K562 (cell line): ENCODE data around the gene B3GALT4. TPM values are rescaled to one million over a fixed set of nuclear protein-coding genes. Genes with fewer than 3 reads are reported as not detected.

Experiments
- CHD7 ChIP-seq: fragments of 200-600 bp; sonication (generic); IDR thresholded peaks from one replicate; pipeline ENCODE4 v1.6.1; 2012; ENCODE audit warnings: mild to moderate bottlenecking, low read depth, low read length, inconsistent platforms
- HNRNPH1 ChIP-seq: fragments of 200-400 bp; formaldehyde crosslinking; optimal IDR thresholded peaks from 2 replicates; pipeline ENCODE3; 2017; ENCODE audit warnings: low read depth, mild to moderate bottlenecking, low read length, moderate library complexity
- HSF4 ChIP-seq: fragments of 250-450 bp; sonication (Bioruptor Pico); IDR thresholded peaks from 2 replicates; pipeline ENCODE4 v2.1.2; 2022; ENCODE audit warnings: mild to moderate bottlenecking, moderate library complexity, borderline replicate concordance
- NKRF ChIP-seq: fragments of 450-650 bp; IDR thresholded peaks from 2 replicates; pipeline ENCODE4 v1.6.1; 2016; ENCODE audit warnings: borderline replicate concordance
- NONO ChIP-seq, 2 experiments: fragments of 200-400 bp in 1 of 2; fragments of 450-650 bp in 1 of 2; formaldehyde crosslinking in 1 of 2; IDR thresholded peaks; 2 replicates each; pipeline ENCODE4 v1.6.1; 2017; ENCODE audit warnings: low read depth in 2 of 2, mild to moderate bottlenecking in 2 of 2, moderate library complexity in 2 of 2, low read length in 1 of 2
- RAD21 ChIP-seq, 2 experiments: fragments of 250-450 bp in 1 of 2; fragments of 450-650 bp in 1 of 2; sonication (Bioruptor Pico) in 1 of 2; formaldehyde crosslinking in 1 of 2; IDR thresholded peaks in 1 of 2; conservative IDR thresholded peaks in 1 of 2; 2 replicates each; pipeline versions ENCODE4 v1.4.0 to v1.8.0; 2020 to 2022; ENCODE audit warnings: mild to moderate bottlenecking in 2 of 2, moderate library complexity in 1 of 2
- TRIM25 ChIP-seq: fragments of 450-650 bp; IDR thresholded peaks from 2 replicates; pipeline ENCODE4 v1.7.0; 2016; ENCODE audit warnings: borderline replicate concordance
- ZBTB12 ChIP-seq: fragments of 250-450 bp; sonication (Bioruptor Pico); IDR thresholded peaks from 2 replicates; pipeline ENCODE4 v1.4.0; 2020
- ZNF212 ChIP-seq: fragments of 450-650 bp; formaldehyde crosslinking; IDR thresholded peaks from 2 replicates; pipeline ENCODE4 v1.4.0; 2020; ENCODE audit warnings: mild to moderate bottlenecking
- ZNF77 ChIP-seq: fragments of 250-450 bp; sonication (Bioruptor Pico); IDR thresholded peaks from 2 replicates; pipeline ENCODE4 v1.5.0; 2020
- ZNF79 ChIP-seq: fragments of 250-450 bp; sonication (Bioruptor Pico); IDR thresholded peaks from 2 replicates; pipeline ENCODE4 v1.4.0; 2020; ENCODE audit warnings: low read depth, mild to moderate bottlenecking, moderate library complexity
- polyA plus RNA-seq, 8 experiments: library from polyadenylated mRNA; depleted of rRNA in 4 of 8; stranded (reverse) in 5 of 8; unstranded in 3 of 8; fragments of >200 nt; fragmentation: Nextera tagmentation in 2 of 8; fragmentation: Illumina TruSeq in 1 of 8; extraction: Ambion mirVana in 2 of 8; extraction: Trizol in 1 of 8; gene quantifications; 2 replicates each; pipeline versions ENCODE4 v1.2.1 to v1.2.3, GENCODE V29; 2011 to 2014; ENCODE audit warnings: inconsistent platforms in 1 of 8, missing spikeins in 1 of 8
- total RNA-seq, 7 experiments: library from RNA; depleted of rRNA in 6 of 7; stranded (reverse); fragments of >200 nt in 6 of 7; fragmentation: Illumina TruSeq in 2 of 7; extraction: Trizol in 2 of 7; gene quantifications; 2 replicates each; pipeline versions ENCODE4 v1.2.1 to v1.2.3, GENCODE V29; 2011 to 2021; ENCODE audit warnings: low replicate concordance in 1 of 7

The B3GALT4 gene
- total and polyA plus RNA-seq, 9 of the 15 experiments (the other 6 are each of a cell fraction or from before 2014, with no cell fraction given) = 0.11 to 1.3 (median 0.53) TPM; not detected in 1

GRCh38 chr6:33248643-33248931, 28.3 kb upstream of the B3GALT4 start (continued):
- TF ChIP-seq CHD7 (no peak), HSF4 (CRISPR knock-in tag) (no peak), ZNF212 (CRISPR knock-in tag) (no peak), ZNF79 (CRISPR knock-in tag) (no peak), NKRF (peak; percentile 70; the same call in 1 of the 2 replicates), TRIM25 (no peak), HNRNPH1 (no peak), ZNF77 (CRISPR knock-in tag) (no peak), ZBTB12 (CRISPR knock-in tag) (no peak), NONO (IDR thresholded peaks at IDR 0.05; ENCODE audit: low read depth in 2 of 2, low read length in 1 of 2) (no peak), RAD21 (CRISPR knock-in tag; conservative IDR thresholded peaks at IDR 0.05 in 1 of 2, IDR thresholded peaks at IDR 0.05 in 1 of 2) (no peak)
